ENCODE data around the gene TCF3.

- no peak for TF ChIP-seq GATA2 (IDR thresholded peaks at IDR 0.05; ENCODE audit: low read depth, low read length)
- no peak for TF ChIP-seq GATA3 (IDR thresholded peaks at IDR 0.05; ENCODE audit: low read depth, low read length)
Measured at GRCh38 chr19:1672038-1672768, 19.8 kb upstream of the TCF3 start.

Data from SH-SY5Y (cell line).